Transverse colon (tissue), 4 donors: ENCODE results near the gene INPP5K. TPM values are rescaled to one million over a fixed set of nuclear protein-coding genes. Genes with fewer than 3 reads are reported as not detected.
A peak's percentile ranks its signal among the peaks of the same experiment; 100 is the strongest.
"Not testable (repeated sequence)": the region's sequence is repeated elsewhere in the genome, so short reads cannot be mapped to it uniquely, and the experiment has no call there.

Experiments used
- DNase-seq: peaks from one replicate; pipeline ENCODE4 v3.0.0-alpha.2; 2019
- H3K27ac ChIP-seq, 4 donors: fragments of 200-600 bp; sonication (generic); 2 replicates each; pipeline ENCODE4 v1.5.1; 2016 to 2018; ENCODE audit warnings: inconsistent platforms in 4 of 4
- H3K27me3 ChIP-seq: fragments of 200-600 bp; sonication (generic); 2 replicates; pipeline ENCODE4 v1.5.1; 2017; ENCODE audit warnings: inconsistent platforms
- H3K36me3 ChIP-seq, 4 donors: fragments of 200-600 bp; sonication (generic); 2 replicates each; pipeline ENCODE4 v1.5.1; 2017 to 2019; ENCODE audit warnings: inconsistent platforms in 4 of 4
- H3K4me1 ChIP-seq, 4 donors: fragments of 200-600 bp; sonication (generic); 2 replicates each; pipeline ENCODE4 v1.5.1; 2017 to 2020; ENCODE audit warnings: inconsistent platforms in 4 of 4
- H3K4me3 ChIP-seq, 4 donors: fragments of 200-600 bp; sonication (generic); 1 replicate in 1 of 4; 2 replicates in 3 of 4; pipeline versions ENCODE4 v1.5.1 to v1.6.1; 2017 to 2019; ENCODE audit warnings: inconsistent platforms in 4 of 4
- H3K9me3 ChIP-seq, 2 donors: fragments of 200-600 bp; sonication (generic); 2 replicates each; pipeline ENCODE4 v1.5.1; 2017 to 2019; ENCODE audit warnings: inconsistent platforms in 2 of 2
- CTCF ChIP-seq, 5 experiments: fragments of 200-600 bp in 3 of 5; fragments of 450-650 bp in 2 of 5; sonication (generic) in 3 of 5; IDR thresholded peaks; 1 replicate in 2 of 5; 2 replicates in 3 of 5; pipeline ENCODE4 v1.5.1; 2016 to 2017; ENCODE audit warnings: antibody characterized with exemption in 5 of 5, inconsistent platforms in 3 of 5, mild to moderate bottlenecking in 2 of 5, moderate library complexity in 1 of 5
- EP300 ChIP-seq: sonication (generic); formaldehyde crosslinking; IDR thresholded peaks from one replicate; pipeline ENCODE4 v1.6.1; 2017; ENCODE audit warnings: antibody characterized with exemption, low read depth
- POLR2A ChIP-seq: fragments of 450-650 bp; IDR thresholded peaks from one replicate; pipeline ENCODE4 v1.6.1; 2016; ENCODE audit warnings: antibody characterized with exemption, mild to moderate bottlenecking, moderate library complexity
- POLR2AphosphoS5 ChIP-seq, 3 donors: sonication (generic); formaldehyde crosslinking; IDR thresholded peaks; one replicate each; pipeline ENCODE4 v1.6.1; 2016; ENCODE audit warnings: antibody characterized with exemption in 3 of 3
- WGBS, 2 donors: methylation state at CpG; one replicate each; pipeline ENCODE4 v1.1.5; 2018; ENCODE audit warnings: low coverage in 1 of 2; 5-methylcytosine and 5-hydroxymethylcytosine counted together
- in situ Hi-C, 4 donors: fragments of 200-750 bp; cut with MboI; loops; one replicate each; pipeline versions ENCODE4 v1.15.0 to v1.15.1; 2017; ENCODE audit warnings: low sequenced_read_pairs in 3 of 4, low pct_ligation_motif_present in 1 of 4, low pct_unique_long_range_greater_than_20kb in 1 of 4
- intact Hi-C: fragments of 100-400 bp; cut with DNase I; formaldehyde crosslinking; loops from one replicate; pipeline ENCODE4 v1.15.1; 2023; ENCODE audit warnings: low total_unique reads
- total RNA-seq, 4 donors: library from RNA; depleted of rRNA; stranded (reverse); fragments of >200 nt; gene quantifications; one replicate each; pipeline ENCODE4 v1.1.0, GENCODE V29; 2016

INPP5K gene
- total RNA-seq, 4 donors from 2014 or later: 10.9 to 114 (median 81.9) TPM

GRCh38 chr17:1447052-1447451 lies 69.4 kb downstream of the INPP5K start:
- no peak overlapping the region for H3K4me3 ChIP-seq
- no peaks in the 10 kb centered on the region for H3K9me3 ChIP-seq
- TF ChIP-seq EP300 (no peak), POLR2A (no peak), POLR2AphosphoS5 (IDR thresholded peaks at IDR 0.05) (no peak), CTCF (IDR thresholded peaks at IDR 0.05) (no peak)
- H3K36me3 ChIP-seq: no peaks in the 10 kb centered on the region
- DNase-seq: no peak
- intact Hi-C loops (loop anchor here (10.0 kb wide), 1 partner anchor 172 kb away; the partner anchor contains the start of genes BHLHA9 and TRARG1), in situ Hi-C loops (loop anchor here in 1 of 4 donors (10.0 kb wide), 1 partner anchor 72 kb away; no protein-coding TSS in a partner anchor)
- WGBS, 2 donors: 75 to 78% methylated on average over 1 to 7 of the region's 7 CpGs
- H3K27me3 ChIP-seq: no peaks in the 10 kb centered on the region
- H3K27ac ChIP-seq: peak overlapping the region in 3 of 4 donors; percentile 7 to 24 (median 9)
- peaks cover 0 to 45% (median 25%) of the 10 kb centered on the region in 4 donors for H3K4me1 ChIP-seq

GRCh38 chr17:1446201-1446600 lies 70.2 kb downstream of the INPP5K start:
- intact Hi-C loops (loop anchor here (10.0 kb wide), 1 partner anchor 171 kb away; the partner anchor contains the start of genes BHLHA9 and TRARG1), in situ Hi-C loops (loop anchor here in 1 of 4 donors (10.0 kb wide), 1 partner anchor 71 kb away; no protein-coding TSS in a partner anchor)
- H3K4me1 ChIP-seq: peaks cover 0 to 37% (median 25%) of the 10 kb centered on the region in 4 donors
- WGBS, 2 donors: 96 to 98% methylated on average over 7 to 12 of the region's 12 CpGs
- H3K27ac ChIP-seq: no peak overlapping the region
- H3K9me3 ChIP-seq: no peaks in the 10 kb centered on the region
- no peak for DNase-seq
- no peak overlapping the region for H3K4me3 ChIP-seq
- H3K27me3 ChIP-seq: no peaks in the 10 kb centered on the region
- H3K36me3 ChIP-seq: no peaks in the 10 kb centered on the region
- no peak for TF ChIP-seq EP300
- TF ChIP-seq CTCF (IDR thresholded peaks at IDR 0.05): no peak
- no peak for TF ChIP-seq POLR2AphosphoS5 (IDR thresholded peaks at IDR 0.05)
- no peak for TF ChIP-seq POLR2A

GRCh38 chr17:1445695-1446094 lies 70.7 kb downstream of the INPP5K start:
- H3K36me3 ChIP-seq, H3K9me3 ChIP-seq, H3K27me3 ChIP-seq, DNase-seq, H3K27ac ChIP-seq, H3K4me3 ChIP-seq: not testable (repeated sequence)
- H3K4me1 ChIP-seq: peaks cover 0 to 35% (median 25%) of the 10 kb centered on the region in 4 donors
- in situ Hi-C loops (loop anchor here in 1 of 4 donors (10.0 kb wide), 1 partner anchor 71 kb away; no protein-coding TSS in a partner anchor), intact Hi-C loops (loop anchor here (10.0 kb wide), 1 partner anchor 171 kb away; the partner anchor contains the start of genes BHLHA9 and TRARG1)
- WGBS, 2 donors: 94% methylated on average over 4 of the region's 4 CpGs; no CpG with 5 or more reads in 1 of the 2 donors

Other genes with a start within 250 kb of the INPP5K start
- gene BHLHA9, start 246.2 kb downstream of the INPP5K start, total RNA-seq: not detected
- 1 to 10 TPM in 2 of 4 donors, under 1 TPM in 1, not detected in 1; 0.27 to 2.2 (median 1.9) TPM for gene TRARG1, start 236.9 kb downstream of the INPP5K start, total RNA-seq
- gene YWHAE, start 116.4 kb downstream of the INPP5K start, total RNA-seq: 1,000 to 10,000 TPM in 1 of 4 donors, 100 to 1,000 TPM in 3; 158 to 2,397 (median 594) TPM
- 10 to 100 TPM; 33.4 to 95.3 (median 63.4) TPM for gene CRK, start 60.4 kb downstream of the INPP5K start, total RNA-seq
- gene MYO1C, start 23.9 kb downstream of the INPP5K start, total RNA-seq: 100 to 1,000 TPM; 163 to 456 (median 219) TPM
- 10 to 100 TPM; 15.3 to 50.2 (median 32.7) TPM for gene PITPNA, start 46.2 kb upstream of the INPP5K start, total RNA-seq
- gene SLC43A2, start 112.2 kb upstream of the INPP5K start, total RNA-seq: 10 to 100 TPM in 2 of 4 donors, 1 to 10 TPM in 2; 3.7 to 98.9 (median 12.3) TPM
- 10 to 100 TPM; 11.2 to 63.2 (median 16.3) TPM for gene SCARF1, start 129.1 kb upstream of the INPP5K start, total RNA-seq
- gene RILP, start 133.3 kb upstream of the INPP5K start, total RNA-seq: 100 to 1,000 TPM in 2 of 4 donors, 10 to 100 TPM in 2; 59.3 to 185 (median 108) TPM
- gene PRPF8, start 168.3 kb upstream of the INPP5K start, total RNA-seq: 100 to 1,000 TPM; 155 to 410 (median 169) TPM
- 10 to 100 TPM; 21.6 to 48.6 (median 31.5) TPM for gene TLCD2, start 193.8 kb upstream of the INPP5K start, total RNA-seq
- 10 to 100 TPM; 26.1 to 73.7 (median 35.7) TPM for gene WDR81, start 208.1 kb upstream of the INPP5K start, total RNA-seq
- 10 to 100 TPM in 1 of 4 donors, 1 to 10 TPM in 2, not detected in 1; 3.2 to 10.5 (median 3.4) TPM for gene SERPINF2, start 226.3 kb upstream of the INPP5K start, total RNA-seq
- 100 to 1,000 TPM in 3 of 4 donors, 10 to 100 TPM in 1; 88.3 to 340 (median 114) TPM for gene SERPINF1, start 245.4 kb upstream of the INPP5K start, total RNA-seq